Left colon (tissue), 2 donors: ENCODE data around the gene ATP6V1F. TPM values are rescaled to one million over a fixed set of nuclear protein-coding genes. Genes with fewer than 3 reads are reported as not detected.

Source experiments
- ATAC-seq: fragments of 200-7000 bp; cut with Tn5 transposase; one replicate; pipeline ENCODE4 v1.9.1; 2020; ENCODE audit warnings: mild to moderate bottlenecking, moderate library complexity
- DNase-seq, 2 donors: peaks; one replicate each; pipeline ENCODE4 v3.0.0-alpha.2; 2020
- intact Hi-C, 2 donors: fragments of 100-400 bp; cut with DNase I in 1 of 2; cut with micrococcal nuclease in 1 of 2; formaldehyde crosslinking; loops; one replicate each; pipeline versions ENCODE4 v1.11.2 to v1.14.0; 2022; cut with DNase I, micrococcal nuclease
- total RNA-seq, 2 donors: library from RNA; stranded (reverse); fragmentation: NEBNext Ultra II Directional; extraction: Animal tissue kit (Norgen Biotek cat#: 25700); gene quantifications; one replicate each; pipeline ENCODE4 v1.2.1, GENCODE V29; 2021
- donor health status: DM: no; HTN: no; CAD: no.
- donor health status: DM: yes; HTN: yes; CAD: no.

ATP6V1F gene
- total RNA-seq, 2 donors from 2014 or later, result 65.8 to 78.5 TPM

DNA sequence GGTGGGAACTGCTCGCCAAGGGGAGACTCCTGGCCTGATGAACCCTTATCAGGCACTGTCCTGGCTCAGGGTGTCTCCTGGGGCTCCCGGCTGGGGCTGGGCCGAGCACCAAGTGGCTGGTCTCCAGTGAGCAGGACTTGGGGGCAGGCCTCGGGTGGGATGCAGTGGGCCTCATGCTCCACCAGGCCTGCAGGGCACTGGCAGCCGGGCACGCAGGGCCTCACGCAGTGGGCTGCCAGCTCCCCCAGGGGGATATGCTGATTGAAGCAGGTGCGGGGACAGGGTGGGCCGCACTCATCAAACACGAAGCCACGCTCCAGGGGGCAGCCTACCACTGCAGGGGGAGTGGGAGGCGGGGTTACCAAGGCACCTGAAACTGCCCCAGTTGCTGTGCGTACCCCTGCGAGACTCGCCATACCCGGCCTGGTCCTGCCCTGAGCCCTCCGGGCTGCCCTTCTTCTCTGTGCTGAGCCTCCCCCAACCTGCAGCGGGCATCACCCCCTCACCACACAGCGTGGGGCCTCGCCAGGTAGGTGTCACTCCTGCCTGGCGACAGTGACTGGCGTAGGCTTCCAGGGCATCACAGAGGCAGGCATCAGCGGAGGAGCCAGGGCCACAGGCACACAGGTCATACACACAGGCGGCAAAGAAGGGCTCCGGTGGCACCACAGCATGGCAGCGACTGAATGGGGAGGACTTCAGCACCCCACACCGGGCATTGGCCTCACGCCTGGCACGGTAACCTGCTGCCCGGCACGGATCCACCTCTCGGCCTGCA, 14.5 kb downstream of the ATP6V1F start:
- intact Hi-C loops, result no loop called here
- DNase-seq (peak in 1 of 2 donors; percentile 25), ATAC-seq (no peak)

DNA sequence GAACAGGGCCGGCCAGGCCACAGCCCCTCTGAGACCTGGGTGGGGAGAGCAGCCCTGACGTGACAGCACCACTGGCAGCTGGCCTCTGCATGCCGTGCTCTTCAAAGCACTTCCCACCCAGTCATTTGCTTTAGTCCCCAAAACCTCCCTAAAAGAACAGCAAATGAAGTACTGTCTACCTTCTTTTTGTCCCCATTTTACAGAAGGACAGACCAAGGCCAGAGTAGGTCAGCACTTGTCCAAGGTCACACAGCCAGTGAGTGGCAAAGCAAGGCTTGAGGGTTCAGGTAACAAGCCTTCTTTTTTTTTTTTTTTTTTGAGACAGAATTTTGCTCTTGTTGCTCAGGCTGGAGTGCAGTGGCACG, 15.1 kb downstream of the ATP6V1F start:
- intact Hi-C loops, result no loop called here
- no peak for DNase-seq
- ATAC-seq, result no peak

DNA sequence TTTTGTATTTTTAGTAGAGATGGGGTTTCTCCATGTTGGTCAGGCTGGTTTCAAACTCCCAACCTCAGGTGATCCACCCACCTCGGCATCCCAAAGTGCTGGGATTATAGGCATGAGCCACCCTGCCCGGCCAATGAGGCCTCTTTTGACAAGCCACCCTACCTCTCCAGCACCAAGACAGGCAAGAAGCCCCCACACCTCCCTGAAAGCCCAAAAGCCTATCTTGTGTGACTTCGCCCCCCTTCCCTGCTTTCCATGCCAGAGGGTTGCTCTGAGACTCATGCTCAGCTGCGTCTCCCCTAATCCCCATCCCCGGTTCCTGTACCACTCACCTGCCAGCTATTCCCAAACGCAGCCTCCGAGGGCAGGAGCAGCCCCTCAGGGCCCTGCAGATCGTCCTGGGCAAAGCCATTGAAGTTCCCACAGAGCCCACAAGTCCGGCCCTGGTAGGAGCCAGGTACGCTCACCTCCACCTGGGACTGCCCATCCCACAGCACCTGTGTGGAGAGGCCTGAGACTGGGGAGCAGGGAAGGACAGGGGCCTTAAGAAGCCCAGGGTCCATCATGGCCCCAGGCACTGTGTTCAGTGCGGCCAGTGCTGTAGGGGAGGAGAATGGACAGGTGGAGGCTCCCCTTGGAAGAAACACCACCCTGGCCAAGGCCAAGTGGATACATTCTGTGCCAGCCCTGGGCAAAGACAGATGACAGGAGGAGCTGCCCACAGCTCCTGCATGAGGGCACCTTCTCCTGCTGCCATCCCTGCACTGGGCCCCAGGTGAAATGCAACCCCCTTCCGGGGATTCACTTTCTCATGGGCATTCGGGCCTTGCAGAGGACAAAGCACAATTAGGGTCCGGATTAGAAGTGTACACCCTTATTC, 15.8 kb downstream of the ATP6V1F start:
- DNase-seq (peak in 1 of 2 donors; percentile 21), ATAC-seq (no peak)
- intact Hi-C loops, result no loop called here

DNA sequence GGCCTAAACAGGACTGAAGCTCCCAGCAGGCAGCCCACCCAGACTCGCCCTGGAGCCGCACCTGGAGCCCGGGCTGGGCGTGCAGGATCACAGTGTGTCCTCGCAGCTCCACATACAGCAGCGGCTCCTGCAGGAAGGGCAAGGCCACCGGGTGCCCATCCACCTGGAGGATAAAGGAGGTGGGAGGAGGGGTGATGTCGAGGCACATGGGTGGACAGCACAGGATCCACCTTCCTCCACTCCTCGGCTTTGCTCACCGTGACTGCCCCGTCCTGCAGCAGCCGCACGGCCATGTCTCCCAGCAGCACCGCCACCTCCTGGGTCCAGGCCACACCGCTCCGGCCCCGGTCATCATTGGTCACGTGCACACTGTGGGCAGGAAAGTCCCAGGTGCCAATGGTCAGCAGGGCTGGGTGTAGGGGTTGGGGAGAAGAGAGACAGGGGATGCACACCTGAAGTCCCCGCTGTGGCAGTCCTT, 16.8 kb downstream of the ATP6V1F start:
- DNase-seq (peak in 1 of 2 donors; percentile 28), ATAC-seq (no peak)
- intact Hi-C loops, result no loop called here

DNA sequence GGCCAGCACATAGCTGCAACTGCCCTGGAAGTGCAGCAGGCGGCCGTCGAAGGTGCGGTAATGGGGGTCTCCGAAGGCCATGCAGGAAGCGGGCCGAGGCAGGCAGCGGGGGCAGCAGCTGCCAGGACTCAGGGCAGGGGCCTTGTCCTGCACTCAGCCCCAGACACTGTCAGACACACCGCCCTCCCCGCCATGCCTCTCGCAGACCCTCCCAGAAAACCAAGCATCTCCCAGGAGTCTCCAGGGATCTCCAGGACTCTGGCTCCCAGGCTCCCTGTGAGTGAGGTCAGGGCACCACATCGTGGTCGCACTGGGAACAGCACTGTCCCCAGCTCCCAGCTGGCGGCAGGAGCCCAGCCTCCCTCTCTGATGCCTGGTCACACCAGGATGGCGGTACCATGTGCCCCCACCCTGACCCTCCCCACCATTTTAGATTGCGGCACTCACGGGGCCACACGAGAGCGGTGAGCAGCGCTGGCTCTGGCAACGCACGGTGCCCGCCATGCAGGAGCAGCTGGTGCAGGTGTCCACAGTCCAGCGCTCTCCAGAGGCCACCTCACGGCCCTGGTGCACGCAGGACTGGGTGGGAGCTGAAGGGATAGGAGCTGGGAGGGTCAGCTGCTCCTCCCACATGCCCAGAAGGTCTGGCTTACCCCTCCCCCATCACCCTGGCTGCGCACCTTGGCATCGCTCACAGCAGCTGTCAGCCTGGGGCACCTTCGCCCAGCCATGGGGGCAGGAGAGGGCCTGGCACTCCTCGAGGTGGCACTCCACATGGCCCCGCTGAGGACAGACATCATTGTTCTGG, 17.5 kb downstream of the ATP6V1F start:
- intact Hi-C loops, result no loop called here
- ATAC-seq (peak; percentile 70), DNase-seq (peak; percentile 50 to 71)

DNA sequence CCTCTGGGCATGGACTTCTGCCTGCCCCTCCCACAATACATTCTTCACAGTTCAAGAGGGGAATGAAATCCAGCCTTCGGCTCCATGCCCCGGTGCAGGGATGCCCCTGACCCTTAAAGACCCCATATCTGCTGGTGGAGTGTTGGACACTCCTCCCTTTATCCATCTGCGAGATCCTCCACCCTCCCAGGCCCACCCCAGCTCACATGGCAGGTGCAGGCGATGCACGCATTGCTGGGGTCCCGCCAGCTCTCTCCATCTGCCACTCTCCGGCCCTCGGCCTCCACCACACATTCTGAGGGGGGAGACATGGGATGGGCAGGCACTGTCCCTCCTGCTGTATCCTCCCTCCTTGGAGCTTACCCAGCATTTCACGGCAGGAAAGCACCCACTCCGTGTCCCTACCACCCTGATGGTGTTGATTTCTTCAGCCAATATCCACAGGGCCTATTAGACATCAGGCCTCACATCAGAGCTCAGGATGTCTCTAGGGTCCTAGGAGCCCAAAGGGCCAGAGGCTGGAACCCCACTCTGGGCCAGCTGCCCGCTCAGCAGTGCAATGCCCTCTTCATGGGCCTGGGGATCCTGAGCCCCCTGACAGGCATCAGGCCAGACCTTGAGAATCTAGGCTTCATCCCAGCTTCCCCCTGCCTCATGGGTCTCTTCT, 18.3 kb downstream of the ATP6V1F start:
- no peak for ATAC-seq
- DNase-seq, result peak in 1 of 2 donors; percentile 9
- intact Hi-C loops, result no loop called here

DNA sequence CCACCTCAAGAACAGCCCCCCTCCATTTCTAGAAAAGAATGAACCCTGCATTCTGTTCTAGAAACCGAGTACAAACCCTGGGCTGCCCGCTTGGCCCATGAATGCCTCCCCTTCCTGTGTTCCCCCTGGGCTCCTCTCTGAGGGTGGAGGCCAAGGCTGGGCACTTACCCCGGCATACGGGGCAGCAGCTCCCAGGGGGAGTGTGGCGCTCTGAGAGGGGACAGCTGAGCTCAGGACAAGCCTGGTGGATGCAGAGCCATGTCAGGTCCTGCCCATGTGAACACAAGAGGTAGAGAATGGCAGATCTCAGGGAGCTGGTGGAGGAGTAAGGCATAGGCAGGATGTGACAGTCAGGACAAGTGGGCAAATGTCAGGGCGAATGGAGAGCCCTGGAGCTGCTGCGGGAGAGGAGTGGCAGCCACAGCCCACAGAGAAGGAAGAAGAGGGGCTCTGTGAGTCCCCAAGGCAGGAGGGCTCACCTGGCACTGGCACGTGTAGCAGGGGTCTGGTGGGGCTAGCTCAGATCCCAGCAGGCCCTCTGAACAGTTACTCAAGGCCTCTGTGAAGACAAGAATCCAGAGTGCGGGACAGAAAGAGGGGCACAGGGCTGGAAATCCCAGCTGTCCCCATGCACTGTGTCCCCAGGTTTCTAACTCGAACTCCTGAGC, 18.9 kb downstream of the ATP6V1F start:
- DNase-seq, result peak in 1 of 2 donors; percentile 18
- intact Hi-C loops, result no loop called here

DNA sequence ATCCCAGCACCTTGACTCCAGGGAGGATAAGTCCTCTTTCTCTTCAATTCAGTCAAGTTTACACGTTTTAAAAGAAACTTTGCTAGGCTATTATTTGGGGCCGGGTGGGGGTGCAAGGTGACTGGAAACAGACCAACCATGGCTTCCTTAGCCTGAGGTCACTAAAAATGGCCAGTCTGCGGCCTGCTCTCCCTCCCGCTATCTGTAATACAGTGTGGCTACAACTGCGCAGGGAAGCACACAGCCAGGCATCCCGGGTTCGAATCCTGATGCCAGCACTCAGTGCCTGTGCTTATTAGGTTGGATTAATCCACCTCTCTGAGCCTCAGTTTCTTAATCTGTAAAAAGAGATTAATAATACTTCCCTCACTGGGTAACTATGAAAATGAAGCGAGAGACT, 19.5 kb downstream of the ATP6V1F start:
- intact Hi-C loops, result no loop called here
- DNase-seq, result no peak
- ATAC-seq, result no peak

More for the DNA sequence above, 18.9 kb downstream of the ATP6V1F start:
- ATAC-seq, result no peak

DNA sequence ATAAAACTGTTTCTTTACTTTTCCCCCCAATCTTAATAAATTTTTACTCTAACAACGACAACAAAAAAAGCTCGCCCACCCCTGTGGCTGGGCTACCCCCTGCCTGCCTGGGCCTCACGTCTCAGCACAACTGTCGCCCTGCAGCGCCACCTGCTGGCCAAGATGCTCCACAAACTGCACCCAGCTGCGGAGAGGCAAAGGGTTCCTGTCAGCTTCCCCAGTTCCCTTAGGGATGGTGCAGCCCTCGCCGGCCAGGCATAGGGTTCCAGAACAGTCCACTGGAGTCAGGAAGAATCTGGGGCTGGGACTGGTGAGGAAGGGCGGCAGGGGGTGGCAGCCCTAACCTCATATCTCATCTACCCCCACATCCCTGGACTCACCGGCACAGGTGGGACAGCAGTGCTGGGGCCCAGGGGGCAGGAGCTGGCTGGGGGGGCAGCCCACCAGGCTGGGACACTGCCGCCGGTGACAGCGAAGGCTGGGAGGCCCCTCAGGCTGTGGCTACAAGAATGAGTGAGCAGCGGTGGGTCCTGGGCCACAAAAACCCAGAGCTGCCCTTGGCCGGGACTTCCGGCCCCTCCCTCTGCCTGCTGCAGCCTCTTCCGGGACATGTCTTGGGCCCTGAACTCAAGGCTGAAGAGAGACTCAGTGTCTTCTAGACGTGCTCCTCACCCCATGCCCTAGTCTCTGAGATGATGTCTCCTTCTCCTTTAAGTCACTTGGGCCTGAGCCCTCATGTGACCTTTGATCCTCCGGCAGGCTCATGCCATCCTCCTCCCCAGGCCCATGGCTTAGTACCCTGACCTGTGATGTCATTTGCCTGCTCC, 21.2 kb downstream of the ATP6V1F start:
- ATAC-seq (peak; percentile 71), DNase-seq (peak; percentile 64 to 91)
- intact Hi-C loops, result no loop called here

DNA sequence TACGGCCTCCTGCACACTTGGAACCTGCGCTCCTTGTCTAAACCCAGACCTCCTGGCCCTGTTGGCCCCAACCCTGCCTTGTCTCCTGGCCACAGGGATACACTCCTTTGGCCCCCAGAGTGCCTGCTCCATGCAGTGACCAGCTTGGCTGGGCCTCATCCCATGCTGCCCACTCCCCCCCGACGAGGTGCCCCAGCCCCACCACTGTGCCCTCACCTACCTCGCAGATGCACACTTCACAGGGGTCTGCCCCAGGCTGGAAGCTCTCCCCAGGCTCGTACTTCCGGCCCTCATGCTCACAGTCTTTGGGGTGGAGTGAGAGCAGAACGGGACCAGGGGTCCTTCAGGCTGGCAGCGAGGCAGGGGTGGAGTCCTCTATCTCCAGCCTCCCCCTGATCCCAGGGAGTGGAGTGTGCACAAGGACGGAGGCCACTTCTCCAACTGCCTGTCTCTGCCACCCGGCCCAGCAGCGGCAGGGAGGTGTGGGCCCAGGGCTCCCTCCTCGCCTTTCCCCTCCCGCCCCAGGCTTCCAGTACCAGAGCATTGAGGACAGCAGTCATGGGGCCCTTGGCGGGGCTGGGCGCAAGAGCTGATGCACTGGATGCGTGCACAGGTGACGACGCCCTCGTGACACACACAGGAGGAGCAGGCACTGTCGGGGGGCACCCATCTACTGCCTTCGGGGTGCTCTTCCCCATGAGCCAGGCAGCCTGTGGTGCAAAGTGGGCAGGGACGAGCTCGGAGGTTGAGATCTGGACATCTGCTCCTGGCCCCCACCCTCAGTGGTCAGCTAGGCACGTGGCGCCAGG, 22.1 kb downstream of the ATP6V1F start:
- DNase-seq (peak in 1 of 2 donors; percentile 18), ATAC-seq (no peak)
- intact Hi-C loops, result no loop called here

DNA sequence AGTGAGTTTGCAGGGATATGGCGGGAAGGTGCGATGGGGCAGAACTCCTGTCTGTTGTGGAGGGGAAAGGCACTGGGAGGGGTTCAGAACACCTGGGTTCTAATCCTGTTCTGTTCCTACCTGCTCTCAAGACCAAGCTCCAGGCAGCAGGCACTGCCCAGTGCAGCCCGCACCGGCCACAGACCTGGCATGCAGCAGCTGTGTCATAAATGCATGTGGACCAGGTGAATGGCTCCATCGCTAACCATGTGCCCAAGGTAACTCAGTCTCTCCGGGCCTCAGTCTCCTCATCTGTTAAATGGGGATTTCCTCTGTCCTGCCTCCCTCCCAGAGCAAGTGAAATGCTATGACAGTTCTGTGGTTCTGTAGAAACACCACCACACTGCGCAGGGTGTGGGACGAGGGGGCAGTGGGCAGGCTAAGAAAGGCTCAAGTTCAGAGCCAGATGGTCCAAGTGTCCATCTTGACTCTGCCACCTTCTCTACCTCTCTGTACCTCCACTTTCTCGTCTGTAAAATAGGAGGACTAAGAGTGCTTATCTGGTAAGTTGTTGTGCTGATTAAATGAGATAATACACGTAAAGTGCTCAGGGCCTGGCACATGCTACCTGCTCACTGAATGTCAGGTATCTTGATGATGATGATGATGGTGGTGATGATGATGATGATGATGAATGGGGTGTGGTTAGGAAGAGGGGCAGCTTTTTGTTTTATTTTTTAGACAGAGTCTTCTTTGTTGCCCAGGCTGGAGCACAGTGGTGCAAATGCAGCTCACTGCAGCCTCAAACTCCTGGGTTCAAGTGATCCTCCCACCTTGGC, 22.9 kb downstream of the ATP6V1F start:
- DNase-seq (peak in 1 of 2 donors; percentile 21), ATAC-seq (no peak)
- intact Hi-C loops, result no loop called here

DNA sequence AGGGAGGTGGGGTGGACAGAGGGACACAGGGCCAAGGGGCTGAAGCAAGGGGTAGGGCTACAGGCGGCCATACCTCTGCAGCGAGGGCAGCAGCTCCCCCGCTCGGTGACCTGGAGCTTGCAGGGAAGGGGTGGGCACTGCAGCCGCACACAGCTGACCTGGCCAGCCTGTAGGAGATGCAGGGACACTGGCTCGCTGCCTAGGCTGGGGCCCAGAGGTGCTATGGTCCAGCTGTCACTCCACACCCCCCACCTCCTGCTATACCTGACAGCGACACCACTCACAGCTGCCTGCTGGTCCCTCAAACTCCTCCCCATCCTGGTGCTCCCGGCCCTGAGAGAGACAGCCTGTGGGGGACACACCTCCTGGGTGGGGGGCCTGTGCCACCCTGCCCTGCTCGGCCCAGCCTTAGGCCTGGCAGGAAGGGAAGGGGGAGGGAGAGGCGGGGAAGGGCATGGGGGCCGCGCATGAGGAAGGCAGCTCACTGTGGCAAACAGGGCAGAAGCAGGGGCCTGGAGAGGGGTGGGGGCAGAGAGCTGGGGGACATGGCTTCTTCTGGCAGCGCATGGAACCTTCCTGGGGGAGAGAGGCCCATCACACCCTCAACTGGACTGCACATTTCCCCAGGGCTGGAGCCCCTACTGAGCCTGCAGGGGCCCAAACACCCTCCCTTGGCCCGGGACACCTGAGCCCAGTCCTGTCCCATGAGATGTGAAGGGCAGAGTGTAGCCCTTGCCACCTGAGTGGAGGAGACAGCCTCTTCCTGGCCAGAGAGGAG, 23.9 kb downstream of the ATP6V1F start:
- intact Hi-C loops, result no loop called here
- ATAC-seq, result no peak
- peak in 1 of 2 donors; percentile 18 for DNase-seq

DNA sequence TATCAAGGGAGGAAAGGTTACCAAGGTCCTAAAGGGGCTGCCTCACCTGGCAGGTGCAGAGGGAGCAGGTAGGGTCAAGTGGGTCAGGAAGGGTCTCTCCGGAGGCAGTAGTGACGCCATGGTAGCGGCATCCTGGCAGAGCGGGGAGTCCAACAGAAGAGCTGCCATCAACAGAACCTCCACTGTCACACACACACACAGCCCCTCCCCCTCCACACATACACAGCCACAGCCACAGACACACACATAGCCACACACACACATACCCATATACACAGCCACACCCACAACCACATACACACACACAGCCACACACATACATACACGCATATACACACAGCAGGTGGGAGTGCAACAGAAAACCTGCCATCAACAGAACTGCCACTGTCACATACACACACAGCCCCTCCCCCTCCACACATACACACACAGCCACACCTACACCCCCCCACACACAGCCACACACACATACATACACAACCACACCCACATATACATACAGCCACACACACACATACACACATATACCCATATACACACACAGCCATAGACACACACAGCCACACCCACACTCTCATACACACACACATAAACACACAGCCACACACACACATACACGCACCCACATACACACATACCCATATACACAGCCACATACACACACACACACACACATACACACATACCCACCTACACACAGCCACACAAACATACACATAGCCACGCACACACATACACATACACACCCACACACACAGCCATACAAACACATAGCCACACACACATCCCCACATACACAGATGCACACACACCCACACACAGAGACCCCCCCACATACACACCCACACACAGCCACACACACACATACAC, 24.7 kb downstream of the ATP6V1F start:
- intact Hi-C loops, result no loop called here
- DNase-seq (peak in 1 of 2 donors; percentile 15), ATAC-seq (no peak)
